Caki2 (cell line): Measurements from ENCODE around the gene SZT2. TPM values are rescaled to one million over a fixed set of nuclear protein-coding genes. Genes with fewer than 3 reads are reported as not detected.
A peak's percentile ranks its signal among the peaks of the same experiment; 100 is the strongest.
"Not testable (repeated sequence)": the region's sequence is repeated elsewhere in the genome, so short reads cannot be mapped to it uniquely, and the experiment has no call there.

Source experiments
- DNase-seq: peaks from one replicate; pipeline ENCODE4 v3.0.0-alpha.2; 2015; ENCODE audit warnings: low read depth
- in situ Hi-C: cut with HindIII; loops from 2 replicates; pipeline ENCODE4 v1.10.0; 2016; ENCODE audit warnings: low sequenced_read_pairs, low pct_unique_long_range_greater_than_20kb, mixed read lengths
- total RNA-seq: library from RNA; depleted of rRNA; stranded (reverse); fragments of >200 nt; shearing (Covaris generic); gene quantifications from 2 replicates; pipeline ENCODE4 v1.2.3, GENCODE V29; 2014; ENCODE audit warnings: low replicate concordance

Gene SZT2
- total RNA-seq, 1 experiment from 2014 or later = 13.3 TPM

DNA sequence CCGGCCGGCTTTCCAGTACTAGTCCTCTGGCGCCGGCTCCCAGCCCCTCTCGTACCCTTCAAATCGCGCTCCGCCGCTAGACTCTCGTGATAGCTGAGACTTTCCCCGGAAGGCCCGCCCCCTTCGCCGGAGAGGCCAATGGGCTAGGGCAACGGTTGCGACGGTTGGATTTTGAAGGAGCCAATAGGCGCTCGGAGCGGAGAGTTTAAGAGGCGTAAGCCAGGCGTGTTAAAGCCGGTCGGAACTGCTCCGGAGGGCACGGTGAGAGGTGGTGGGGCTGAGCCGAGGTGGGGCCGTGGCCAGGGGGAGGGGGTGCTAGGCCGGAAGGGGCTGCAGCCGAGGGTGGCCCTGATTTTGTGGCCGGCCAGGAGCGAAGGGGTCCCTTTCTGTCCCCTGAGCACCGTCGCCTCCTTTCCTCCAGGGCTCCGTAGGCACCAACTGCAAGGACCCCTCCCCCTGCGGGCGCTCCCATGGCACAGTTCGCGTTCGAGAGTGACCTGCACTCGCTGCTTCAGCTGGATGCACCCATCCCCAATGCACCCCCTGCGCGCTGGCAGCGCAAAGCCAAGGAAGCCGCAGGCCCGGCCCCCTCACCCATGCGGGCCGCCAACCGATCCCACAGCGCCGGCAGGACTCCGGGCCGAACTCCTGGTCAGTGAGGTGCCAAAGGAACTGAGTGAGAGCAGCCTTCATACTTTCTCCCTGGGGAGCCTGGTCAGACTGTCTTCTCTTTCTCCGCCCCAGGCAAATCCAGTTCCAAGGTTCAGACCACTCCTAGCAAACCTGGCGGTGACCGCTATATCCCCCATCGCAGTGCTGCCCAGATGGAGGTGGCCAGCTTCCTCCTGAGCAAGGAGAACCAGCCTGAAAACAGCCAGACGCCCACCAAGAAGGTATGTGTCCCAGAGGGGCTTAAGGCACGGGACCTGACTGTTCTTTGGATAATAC lies 30.7 kb upstream of the SZT2 start, which contains the start of gene CDC20:
Gene CDC20 (plus strand): TSS at position 236 of the 948 bp plus-strand sequence. CDS start 235 bp downstream, at position 471.
- peak; percentile 97 for DNase-seq
- in situ Hi-C loops = no loop called here

DNA sequence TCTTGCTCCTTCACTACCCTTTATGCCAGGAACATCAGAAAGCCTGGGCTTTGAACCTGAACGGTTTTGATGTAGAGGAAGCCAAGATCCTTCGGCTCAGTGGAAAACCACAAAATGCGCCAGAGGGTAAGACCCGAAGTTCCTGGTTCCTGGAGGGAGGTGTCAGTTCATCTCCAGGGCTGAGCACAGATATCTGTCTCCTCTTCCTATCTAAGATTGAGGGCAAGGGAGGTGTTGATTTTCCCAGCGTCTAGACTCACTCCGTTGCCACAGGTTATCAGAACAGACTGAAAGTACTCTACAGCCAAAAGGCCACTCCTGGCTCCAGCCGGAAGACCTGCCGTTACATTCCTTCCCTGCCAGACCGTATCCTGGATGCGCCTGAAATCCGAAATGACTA lies 30.0 kb upstream of the SZT2 start:
- in situ Hi-C loops = no loop called here
- peak; percentile 54 for DNase-seq

GRCh38 chr1:43360616-43361015 lies 29.1 kb upstream of the SZT2 start:
- in situ Hi-C loops = no loop called here
- DNase-seq = no peak

- in situ Hi-C loops = no loop called here
- DNase-seq = no peak
Measured at GRCh38 chr1:43363283-43363934, 26.3 kb upstream of the SZT2 start.

DNA sequence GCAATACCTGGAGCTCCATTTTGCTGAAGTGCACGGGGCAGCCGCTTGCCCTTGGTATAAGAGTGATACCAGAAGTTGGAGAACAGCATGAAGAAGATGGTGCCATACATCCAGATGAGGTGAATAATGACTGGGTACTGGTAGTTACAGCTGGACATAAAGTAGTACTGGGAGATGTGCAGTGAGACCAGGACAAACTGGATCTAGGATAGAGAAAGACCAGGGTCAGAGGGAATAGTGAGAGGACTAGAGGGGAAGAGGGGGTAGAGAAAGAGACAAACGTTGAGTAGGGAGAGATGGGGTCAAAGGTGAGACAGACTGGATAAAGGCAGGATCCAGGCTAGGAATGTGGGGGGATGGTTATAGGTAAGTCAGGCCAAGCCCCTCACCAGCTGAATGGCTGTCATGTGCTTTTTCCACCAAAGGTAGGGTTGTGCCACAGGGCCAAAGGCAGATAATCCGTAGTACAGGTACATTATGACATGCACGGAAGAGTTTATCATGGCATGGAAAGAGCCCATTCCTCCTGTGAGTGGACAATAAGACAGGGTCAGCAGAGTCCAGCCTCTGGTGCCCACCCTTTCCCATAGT lies 25.7 kb upstream of the SZT2 start:
- in situ Hi-C loops = no loop called here
- DNase-seq = no peak

- no peak for DNase-seq
- in situ Hi-C loops = no loop called here
Measured at GRCh38 chr1:43365678-43366077, 24.0 kb upstream of the SZT2 start.

DNA sequence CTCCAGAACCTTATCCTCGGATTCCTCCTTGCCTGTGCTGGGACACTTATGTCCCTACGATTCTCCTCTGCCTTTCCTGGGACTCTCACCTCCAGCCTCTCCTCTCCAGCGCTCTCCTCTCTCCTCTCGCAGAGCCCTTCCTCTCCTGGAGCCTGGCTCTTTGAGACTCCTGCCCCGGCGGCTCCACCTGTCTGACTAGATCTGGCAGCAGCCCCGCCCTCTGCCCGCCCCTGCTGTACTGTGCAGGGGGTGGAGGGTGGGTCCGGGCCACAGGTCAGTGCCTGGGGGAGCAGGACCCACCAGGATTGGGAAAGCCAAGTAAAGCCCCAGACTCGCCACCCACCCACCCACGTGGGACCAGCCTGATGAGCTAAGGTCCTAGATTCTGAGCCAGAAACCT lies 23.5 kb upstream of the SZT2 start:
- in situ Hi-C loops = no loop called here
- DNase-seq = no peak

GRCh38 chr1:43366601-43367025 lies 23.1 kb upstream of the SZT2 start:
- DNase-seq = no peak
- in situ Hi-C loops = no loop called here

GRCh38 chr1:43367026-43367903 lies 22.4 kb upstream of the SZT2 start:
- no peak for DNase-seq

GRCh38 chr1:43367904-43368645 lies 21.6 kb upstream of the SZT2 start, which contains the start of gene ELOVL1:
Gene ELOVL1 (minus strand): TSS chr1:43368011. CDS start chr1:43365609, 2,402 bp downstream.
- peak; percentile 89 for DNase-seq
- in situ Hi-C loops = no loop called here

More at GRCh38 chr1:43367026-43367903, 22.4 kb upstream of the SZT2 start:
- in situ Hi-C loops = no loop called here

DNA sequence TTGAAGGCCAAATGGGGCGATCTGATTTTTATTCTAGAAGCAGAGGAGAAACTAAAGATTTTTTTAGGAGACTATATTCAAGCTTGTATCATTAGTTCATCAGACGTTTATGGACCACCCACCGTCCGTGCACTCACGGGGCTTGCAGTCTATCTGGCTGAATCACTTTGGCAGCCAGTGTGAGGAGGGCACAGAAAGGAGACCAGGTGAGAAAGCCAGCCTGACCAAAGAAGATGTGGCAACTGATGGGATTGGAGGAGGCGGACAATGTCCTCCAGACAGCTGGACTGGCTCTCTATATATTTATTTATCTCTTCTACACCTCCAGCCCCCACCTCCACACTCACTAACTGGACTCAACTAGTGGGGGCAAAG lies 21.1 kb upstream of the SZT2 start:
- no peak for DNase-seq
- in situ Hi-C loops = no loop called here

DNA sequence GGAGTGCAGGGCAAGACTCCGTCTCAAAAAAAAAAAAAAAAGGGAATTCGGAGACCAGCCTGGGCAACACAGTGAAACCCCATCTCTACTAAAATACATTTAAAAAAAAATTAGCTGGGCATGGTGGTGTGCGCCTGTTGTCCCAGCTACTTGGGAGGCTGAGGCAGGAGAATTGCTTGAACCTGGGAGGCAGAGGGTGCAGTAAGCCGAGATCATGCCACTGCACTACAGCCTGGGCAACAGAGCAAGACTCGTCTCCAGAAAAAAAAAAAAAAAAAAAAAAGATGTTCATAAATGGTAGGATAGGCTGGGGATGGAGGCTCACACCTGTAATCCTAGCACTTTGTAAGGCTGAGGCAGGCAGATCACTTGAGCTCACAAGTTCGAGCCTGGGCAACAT lies 19.9 kb upstream of the SZT2 start:
- in situ Hi-C loops = not testable (repeated sequence)

DNA sequence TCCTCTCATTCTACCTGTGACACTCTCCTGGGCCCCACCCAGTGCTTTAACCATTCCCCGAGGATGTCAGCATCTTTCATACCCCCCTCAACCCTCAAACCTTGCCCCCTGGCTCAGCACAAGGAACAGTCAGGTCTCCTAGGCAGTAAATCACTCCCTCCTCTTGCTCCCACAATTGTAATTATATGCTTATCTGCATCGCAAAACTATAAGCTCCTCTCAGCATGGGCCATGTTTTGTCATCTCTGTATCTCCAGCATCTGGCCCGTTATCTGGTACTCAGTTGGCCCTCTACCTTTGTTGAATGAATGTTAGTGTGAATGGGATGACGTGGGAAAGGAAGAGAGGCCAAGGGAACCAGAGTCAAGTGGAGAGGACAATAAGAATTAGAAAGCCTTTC lies 19.1 kb upstream of the SZT2 start:
- DNase-seq = no peak
- in situ Hi-C loops = no loop called here

More for the DNA sequence above, 19.9 kb upstream of the SZT2 start:
- not testable (repeated sequence) for DNase-seq

DNA sequence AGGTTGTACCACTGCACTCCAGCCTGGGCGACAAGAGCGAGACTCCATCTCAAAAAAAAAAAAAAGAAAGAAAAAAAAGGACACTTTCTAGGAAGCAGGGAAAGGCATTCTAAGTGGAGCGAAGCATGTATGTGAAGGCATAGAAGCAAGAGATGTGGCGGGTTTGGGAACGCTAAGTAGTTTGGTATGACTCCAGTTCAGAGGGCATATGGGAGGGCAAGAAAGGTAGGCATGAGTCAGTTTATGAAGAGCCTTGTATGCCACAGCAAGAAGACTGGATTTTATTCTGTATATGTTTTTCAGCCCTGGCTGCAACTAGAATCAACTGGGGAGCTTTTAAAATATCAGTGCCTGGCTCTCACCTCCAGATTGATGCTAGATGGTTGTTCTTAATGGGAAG lies 17.5 kb upstream of the SZT2 start:
- DNase-seq = no peak
- in situ Hi-C loops = no loop called here

GRCh38 chr1:43373066-43373940 lies 16.4 kb upstream of the SZT2 start:
- peak; percentile 62 for DNase-seq

DNA sequence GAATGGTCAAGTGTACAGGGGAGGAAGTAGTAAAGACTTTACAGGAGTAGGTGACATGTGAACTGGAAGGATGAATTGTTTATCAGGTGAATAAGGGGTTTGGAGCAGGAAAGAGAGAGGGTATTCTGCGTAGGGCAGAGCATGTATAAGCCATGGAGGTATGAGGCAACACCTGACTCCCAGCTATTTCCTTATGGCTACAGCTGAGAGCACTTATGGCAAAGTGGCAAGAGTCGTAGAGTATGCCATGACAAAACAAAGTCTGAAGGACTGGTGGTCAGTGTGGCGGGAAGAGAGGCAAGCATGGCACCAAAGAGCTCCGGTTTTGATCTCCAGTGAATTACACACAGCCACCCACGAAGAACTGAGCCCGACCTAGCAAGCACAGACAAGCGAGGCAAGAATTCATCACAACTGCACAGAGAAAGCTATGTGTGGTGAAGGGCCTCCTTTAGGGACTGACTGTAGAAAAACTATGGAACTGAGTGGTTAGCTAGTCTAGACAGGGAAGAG lies 12.9 kb upstream of the SZT2 start:
- in situ Hi-C loops = no loop called here
- DNase-seq = no peak

More at GRCh38 chr1:43373066-43373940, 16.4 kb upstream of the SZT2 start:
- in situ Hi-C loops = no loop called here
